ENCODE data around the gene BCL2L14. TPM values are rescaled to one million over a fixed set of nuclear protein-coding genes. Genes with fewer than 3 reads are reported as not detected.

Gene BCL2L14
- total RNA-seq, 1 experiment from 2014 or later, result 0.90 TPM

DNA sequence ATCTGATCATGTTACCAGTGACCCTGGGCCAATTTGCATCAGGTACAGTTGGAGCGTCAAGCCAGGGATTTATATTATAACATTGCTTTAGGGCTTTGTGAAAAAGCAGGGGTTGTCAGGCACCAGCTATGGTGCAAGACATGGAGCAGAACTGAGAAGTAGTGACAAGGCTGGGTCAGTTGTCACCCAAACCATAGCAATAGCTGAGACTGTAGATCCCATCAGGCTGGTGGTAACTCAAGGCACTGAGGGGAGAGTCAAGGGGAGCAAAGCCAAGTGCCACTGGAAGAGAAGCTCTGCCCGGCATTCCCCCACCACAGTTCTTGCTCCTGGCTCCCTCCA lies 16.9 kb downstream of the BCL2L14 start:
- no peaks in the 10 kb centered on the region for H3K9me3 Mint-ChIP-seq
- no peaks in the 10 kb centered on the region for H3K36me3 Mint-ChIP-seq
- H3K27ac Mint-ChIP-seq, result peak overlapping the region; percentile 16
- H3K4me1 Mint-ChIP-seq, result peaks cover 32% of the 10 kb centered on the region
- ATAC-seq (no peak), DNase-seq (ENCODE audit: low spot score) (no peak)
- no peak overlapping the region for H3K4me3 Mint-ChIP-seq
- no peaks in the 10 kb centered on the region for H3K27me3 Mint-ChIP-seq (ENCODE audit: low read depth)
- TF ChIP-seq ATF1 (CRISPR knock-in tag; IDR thresholded peaks at IDR 0.05), result 0 out of 2 replicates have a peak, but pooled peaks have one; percentile 73
- TF ChIP-seq, protein P1, sequence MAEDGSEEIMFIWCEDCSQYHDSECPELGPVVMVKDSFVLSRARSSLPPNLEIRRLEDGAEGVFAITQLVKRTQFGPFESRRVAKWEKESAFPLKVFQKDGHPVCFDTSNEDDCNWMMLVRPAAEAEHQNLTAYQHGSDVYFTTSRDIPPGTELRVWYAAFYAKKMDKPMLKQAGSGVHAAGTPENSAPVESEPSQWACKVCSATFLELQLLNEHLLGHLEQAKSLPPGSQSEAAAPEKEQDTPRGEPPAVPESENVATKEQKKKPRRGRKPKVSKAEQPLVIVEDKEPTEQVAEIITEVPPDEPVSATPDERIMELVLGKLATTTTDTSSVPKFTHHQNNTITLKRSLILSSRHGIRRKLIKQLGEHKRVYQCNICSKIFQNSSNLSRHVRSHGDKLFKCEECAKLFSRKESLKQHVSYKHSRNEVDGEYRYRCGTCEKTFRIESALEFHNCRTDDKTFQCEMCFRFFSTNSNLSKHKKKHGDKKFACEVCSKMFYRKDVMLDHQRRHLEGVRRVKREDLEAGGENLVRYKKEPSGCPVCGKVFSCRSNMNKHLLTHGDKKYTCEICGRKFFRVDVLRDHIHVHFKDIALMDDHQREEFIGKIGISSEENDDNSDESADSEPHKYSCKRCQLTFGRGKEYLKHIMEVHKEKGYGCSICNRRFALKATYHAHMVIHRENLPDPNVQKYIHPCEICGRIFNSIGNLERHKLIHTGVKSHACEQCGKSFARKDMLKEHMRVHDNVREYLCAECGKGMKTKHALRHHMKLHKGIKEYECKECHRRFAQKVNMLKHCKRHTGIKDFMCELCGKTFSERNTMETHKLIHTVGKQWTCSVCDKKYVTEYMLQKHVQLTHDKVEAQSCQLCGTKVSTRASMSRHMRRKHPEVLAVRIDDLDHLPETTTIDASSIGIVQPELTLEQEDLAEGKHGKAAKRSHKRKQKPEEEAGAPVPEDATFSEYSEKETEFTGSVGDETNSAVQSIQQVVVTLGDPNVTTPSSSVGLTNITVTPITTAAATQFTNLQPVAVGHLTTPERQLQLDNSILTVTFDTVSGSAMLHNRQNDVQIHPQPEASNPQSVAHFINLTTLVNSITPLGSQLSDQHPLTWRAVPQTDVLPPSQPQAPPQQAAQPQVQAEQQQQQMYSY (CRISPR knock-in tag; IDR thresholded peaks at IDR 0.05), result no peak
- POLR2A ChIA-PET, result no interaction called here
- CTCF ChIA-PET, result interaction anchor here (1.0 kb wide), 4 partner anchors 9 to 263 kb away, joined by 3 to 4 read pairs (median 3); partner anchors contain the start of gene MANSC1

DNA sequence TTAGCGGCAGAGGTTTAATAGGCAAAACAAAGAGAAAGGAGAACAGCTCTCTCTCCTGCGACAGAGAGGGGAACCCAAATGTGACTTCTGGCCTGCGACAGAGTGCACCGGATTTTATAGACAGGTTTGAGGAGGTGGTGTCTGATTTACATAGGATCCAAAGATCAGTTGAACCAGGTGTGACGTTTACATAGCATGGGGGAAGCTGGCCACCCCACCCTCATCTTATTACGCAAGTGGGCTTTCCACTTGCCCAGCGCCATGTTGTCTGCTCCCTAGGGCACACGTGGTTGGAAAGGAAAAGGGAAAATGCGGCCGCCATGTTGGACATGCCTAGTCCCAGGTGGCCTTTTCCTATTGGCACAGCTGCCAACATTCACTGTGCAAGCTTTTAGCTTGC lies 17.4 kb downstream of the BCL2L14 start:
- Mint-ChIP-seq H3K4me1 (peaks cover 32% of the 10 kb centered on the region), H3K36me3 (no peaks in the 10 kb centered on the region), H3K27ac (no peak overlapping the region), H3K4me3 (no peak overlapping the region), H3K9me3 (no peaks in the 10 kb centered on the region), H3K27me3 (ENCODE audit: low read depth) (no peaks in the 10 kb centered on the region)
- ATAC-seq, result no peak
- POLR2A ChIA-PET, result no interaction called here
- no peak for DNase-seq (ENCODE audit: low spot score)
- CTCF ChIA-PET, result interaction anchor here (0.6 to 1.0 kb wide), 4 partner anchors 9 to 262 kb away, joined by 3 to 4 read pairs (median 3); partner anchors contain the start of gene MANSC1
- TF ChIP-seq FOXK1 (CRISPR knock-in tag; IDR thresholded peaks at IDR 0.05) (no peak), RELA (CRISPR knock-in tag; IDR thresholded peaks at IDR 0.05; ENCODE audit: borderline replicate concordance) (no peak), JUN (CRISPR knock-in tag; IDR thresholded peaks at IDR 0.05) (no peak), ZNF138 (CRISPR knock-in tag; conservative IDR thresholded peaks at IDR 0.05) (no peak), MXD4 (CRISPR knock-in tag; IDR thresholded peaks at IDR 0.05; ENCODE audit: borderline replicate concordance) (no peak), NFATC4 (CRISPR knock-in tag; IDR thresholded peaks at IDR 0.05) (no peak), GABPB1 (CRISPR knock-in tag; IDR thresholded peaks at IDR 0.05) (no peak), ZNF232 (CRISPR knock-in tag; IDR thresholded peaks at IDR 0.05) (no peak)
- TF ChIP-seq, protein P1 (CRISPR knock-in tag; IDR thresholded peaks at IDR 0.05), result no peak
- TF ChIP-seq, protein P2, sequence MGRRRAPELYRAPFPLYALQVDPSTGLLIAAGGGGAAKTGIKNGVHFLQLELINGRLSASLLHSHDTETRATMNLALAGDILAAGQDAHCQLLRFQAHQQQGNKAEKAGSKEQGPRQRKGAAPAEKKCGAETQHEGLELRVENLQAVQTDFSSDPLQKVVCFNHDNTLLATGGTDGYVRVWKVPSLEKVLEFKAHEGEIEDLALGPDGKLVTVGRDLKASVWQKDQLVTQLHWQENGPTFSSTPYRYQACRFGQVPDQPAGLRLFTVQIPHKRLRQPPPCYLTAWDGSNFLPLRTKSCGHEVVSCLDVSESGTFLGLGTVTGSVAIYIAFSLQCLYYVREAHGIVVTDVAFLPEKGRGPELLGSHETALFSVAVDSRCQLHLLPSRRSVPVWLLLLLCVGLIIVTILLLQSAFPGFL (CRISPR knock-in tag; IDR thresholded peaks at IDR 0.05; ENCODE audit: borderline replicate concordance), result no peak
- TF ChIP-seq, protein P3, sequence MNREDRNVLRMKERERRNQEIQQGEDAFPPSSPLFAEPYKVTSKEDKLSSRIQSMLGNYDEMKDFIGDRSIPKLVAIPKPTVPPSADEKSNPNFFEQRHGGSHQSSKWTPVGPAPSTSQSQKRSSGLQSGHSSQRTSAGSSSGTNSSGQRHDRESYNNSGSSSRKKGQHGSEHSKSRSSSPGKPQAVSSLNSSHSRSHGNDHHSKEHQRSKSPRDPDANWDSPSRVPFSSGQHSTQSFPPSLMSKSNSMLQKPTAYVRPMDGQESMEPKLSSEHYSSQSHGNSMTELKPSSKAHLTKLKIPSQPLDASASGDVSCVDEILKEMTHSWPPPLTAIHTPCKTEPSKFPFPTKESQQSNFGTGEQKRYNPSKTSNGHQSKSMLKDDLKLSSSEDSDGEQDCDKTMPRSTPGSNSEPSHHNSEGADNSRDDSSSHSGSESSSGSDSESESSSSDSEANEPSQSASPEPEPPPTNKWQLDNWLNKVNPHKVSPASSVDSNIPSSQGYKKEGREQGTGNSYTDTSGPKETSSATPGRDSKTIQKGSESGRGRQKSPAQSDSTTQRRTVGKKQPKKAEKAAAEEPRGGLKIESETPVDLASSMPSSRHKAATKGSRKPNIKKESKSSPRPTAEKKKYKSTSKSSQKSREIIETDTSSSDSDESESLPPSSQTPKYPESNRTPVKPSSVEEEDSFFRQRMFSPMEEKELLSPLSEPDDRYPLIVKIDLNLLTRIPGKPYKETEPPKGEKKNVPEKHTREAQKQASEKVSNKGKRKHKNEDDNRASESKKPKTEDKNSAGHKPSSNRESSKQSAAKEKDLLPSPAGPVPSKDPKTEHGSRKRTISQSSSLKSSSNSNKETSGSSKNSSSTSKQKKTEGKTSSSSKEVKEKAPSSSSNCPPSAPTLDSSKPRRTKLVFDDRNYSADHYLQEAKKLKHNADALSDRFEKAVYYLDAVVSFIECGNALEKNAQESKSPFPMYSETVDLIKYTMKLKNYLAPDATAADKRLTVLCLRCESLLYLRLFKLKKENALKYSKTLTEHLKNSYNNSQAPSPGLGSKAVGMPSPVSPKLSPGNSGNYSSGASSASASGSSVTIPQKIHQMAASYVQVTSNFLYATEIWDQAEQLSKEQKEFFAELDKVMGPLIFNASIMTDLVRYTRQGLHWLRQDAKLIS (CRISPR knock-in tag; IDR thresholded peaks at IDR 0.05; ENCODE audit: borderline replicate concordance), result no peak
- TF ChIP-seq, protein P4, sequence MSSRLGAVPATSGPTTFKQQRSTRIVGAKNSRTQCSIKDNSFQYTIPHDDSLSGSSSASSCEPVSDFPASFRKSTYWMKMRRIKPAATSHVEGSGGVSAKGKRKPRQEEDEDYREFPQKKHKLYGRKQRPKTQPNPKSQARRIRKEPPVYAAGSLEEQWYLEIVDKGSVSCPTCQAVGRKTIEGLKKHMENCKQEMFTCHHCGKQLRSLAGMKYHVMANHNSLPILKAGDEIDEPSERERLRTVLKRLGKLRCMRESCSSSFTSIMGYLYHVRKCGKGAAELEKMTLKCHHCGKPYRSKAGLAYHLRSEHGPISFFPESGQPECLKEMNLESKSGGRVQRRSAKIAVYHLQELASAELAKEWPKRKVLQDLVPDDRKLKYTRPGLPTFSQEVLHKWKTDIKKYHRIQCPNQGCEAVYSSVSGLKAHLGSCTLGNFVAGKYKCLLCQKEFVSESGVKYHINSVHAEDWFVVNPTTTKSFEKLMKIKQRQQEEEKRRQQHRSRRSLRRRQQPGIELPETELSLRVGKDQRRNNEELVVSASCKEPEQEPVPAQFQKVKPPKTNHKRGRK (CRISPR knock-in tag; IDR thresholded peaks at IDR 0.05; ENCODE audit: borderline replicate concordance), result no peak
- TF ChIP-seq, protein P5, sequence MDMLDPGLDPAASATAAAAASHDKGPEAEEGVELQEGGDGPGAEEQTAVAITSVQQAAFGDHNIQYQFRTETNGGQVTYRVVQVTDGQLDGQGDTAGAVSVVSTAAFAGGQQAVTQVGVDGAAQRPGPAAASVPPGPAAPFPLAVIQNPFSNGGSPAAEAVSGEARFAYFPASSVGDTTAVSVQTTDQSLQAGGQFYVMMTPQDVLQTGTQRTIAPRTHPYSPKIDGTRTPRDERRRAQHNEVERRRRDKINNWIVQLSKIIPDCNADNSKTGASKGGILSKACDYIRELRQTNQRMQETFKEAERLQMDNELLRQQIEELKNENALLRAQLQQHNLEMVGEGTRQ (CRISPR knock-in tag; IDR thresholded peaks at IDR 0.05), result no peak
- TF ChIP-seq, protein P6, sequence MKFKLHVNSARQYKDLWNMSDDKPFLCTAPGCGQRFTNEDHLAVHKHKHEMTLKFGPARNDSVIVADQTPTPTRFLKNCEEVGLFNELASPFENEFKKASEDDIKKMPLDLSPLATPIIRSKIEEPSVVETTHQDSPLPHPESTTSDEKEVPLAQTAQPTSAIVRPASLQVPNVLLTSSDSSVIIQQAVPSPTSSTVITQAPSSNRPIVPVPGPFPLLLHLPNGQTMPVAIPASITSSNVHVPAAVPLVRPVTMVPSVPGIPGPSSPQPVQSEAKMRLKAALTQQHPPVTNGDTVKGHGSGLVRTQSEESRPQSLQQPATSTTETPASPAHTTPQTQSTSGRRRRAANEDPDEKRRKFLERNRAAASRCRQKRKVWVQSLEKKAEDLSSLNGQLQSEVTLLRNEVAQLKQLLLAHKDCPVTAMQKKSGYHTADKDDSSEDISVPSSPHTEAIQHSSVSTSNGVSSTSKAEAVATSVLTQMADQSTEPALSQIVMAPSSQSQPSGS (CRISPR knock-in tag; IDR thresholded peaks at IDR 0.05; ENCODE audit: borderline replicate concordance, low read depth), result no peak
- TF ChIP-seq, protein P7, sequence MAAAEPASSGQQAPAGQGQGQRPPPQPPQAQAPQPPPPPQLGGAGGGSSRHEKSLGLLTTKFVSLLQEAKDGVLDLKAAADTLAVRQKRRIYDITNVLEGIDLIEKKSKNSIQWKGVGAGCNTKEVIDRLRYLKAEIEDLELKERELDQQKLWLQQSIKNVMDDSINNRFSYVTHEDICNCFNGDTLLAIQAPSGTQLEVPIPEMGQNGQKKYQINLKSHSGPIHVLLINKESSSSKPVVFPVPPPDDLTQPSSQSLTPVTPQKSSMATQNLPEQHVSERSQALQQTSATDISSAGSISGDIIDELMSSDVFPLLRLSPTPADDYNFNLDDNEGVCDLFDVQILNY (CRISPR knock-in tag; IDR thresholded peaks at IDR 0.05), result no peak

Measured in WTC11 (cell line).